Astrocyte (in vitro differentiated cells and primary cell): ENCODE measurements around the gene AICDA. TPM values are rescaled to one million over a fixed set of nuclear protein-coding genes. Genes with fewer than 3 reads are reported as not detected.
"Not testable (repeated sequence)": the region's sequence is repeated elsewhere in the genome, so short reads cannot be mapped to it uniquely, and the experiment has no call there.

Source experiments
- DNase-seq: peaks from one replicate; pipeline ENCODE4 v3.0.0-alpha.2; 2010; ENCODE audit warnings: low read depth
- FAIRE-seq: peaks from 2 replicates; lab custom pipeline; 2011; peaks lifted over from hg19 to GRCh38; lab: Jason Lieb, UNC
- H2AFZ ChIP-seq: 2 replicates; pipeline ENCODE4 v1.6.0; 2012; ENCODE audit warnings: low read depth, low read length, inconsistent platforms
- H3K27ac ChIP-seq: 2 replicates; pipeline ENCODE4 v1.5.1; 2011; ENCODE audit warnings: low read depth, low read length, inconsistent platforms
- H3K27me3 ChIP-seq: 2 replicates; pipeline ENCODE4 v1.6.0; 2011; ENCODE audit warnings: low read length, inconsistent platforms; ENCODE audit not compliant: insufficient read depth
- H3K36me3 ChIP-seq: 2 replicates; pipeline ENCODE4 v1.5.1; 2011; ENCODE audit warnings: low read length, inconsistent platforms; ENCODE audit not compliant: insufficient read depth
- H3K4me1 ChIP-seq: 2 replicates; pipeline ENCODE4 v1.5.1; 2011; ENCODE audit warnings: low read length, inconsistent platforms; ENCODE audit not compliant: insufficient read depth
- H3K4me2 ChIP-seq: 2 replicates; pipeline ENCODE4 v1.6.0; 2012; ENCODE audit warnings: low read length, inconsistent platforms
- H3K4me3 ChIP-seq: 2 replicates; pipeline ENCODE4 v1.5.1; 2011; ENCODE audit warnings: low read depth, mild to moderate bottlenecking, low read length, inconsistent platforms; ENCODE audit not compliant: insufficient read depth
- H3K79me2 ChIP-seq: 2 replicates; pipeline ENCODE4 v1.6.0; 2012; ENCODE audit warnings: mild to moderate bottlenecking, low read length, inconsistent platforms; ENCODE audit not compliant: insufficient read depth
- H3K9ac ChIP-seq: 2 replicates; pipeline ENCODE4 v1.6.0; 2012; ENCODE audit warnings: mild to moderate bottlenecking, low read length, inconsistent platforms
- H3K9me3 ChIP-seq: 2 replicates; pipeline ENCODE4 v1.5.1; 2012; ENCODE audit warnings: low read depth, mild to moderate bottlenecking, low read length, inconsistent platforms; ENCODE audit not compliant: insufficient read depth
- H4K20me1 ChIP-seq: 2 replicates; pipeline ENCODE4 v1.6.0; 2012; ENCODE audit warnings: low read length, inconsistent platforms; ENCODE audit not compliant: insufficient read depth
- H3K27ac Mint-ChIP-seq: one replicate; pipeline ENCODE4 v1.8.0; 2021; ENCODE audit warnings: mild to moderate bottlenecking, mixed read lengths; ENCODE audit not compliant: unreplicated experiment
- H3K27me3 Mint-ChIP-seq: one replicate; pipeline ENCODE4 v1.8.0; 2021; ENCODE audit warnings: low read depth, mixed read lengths; ENCODE audit not compliant: unreplicated experiment
- H3K36me3 Mint-ChIP-seq: one replicate; pipeline ENCODE4 v1.8.0; 2021; ENCODE audit warnings: low read depth, mixed read lengths; ENCODE audit not compliant: unreplicated experiment
- H3K4me1 Mint-ChIP-seq: one replicate; pipeline ENCODE4 v1.8.0; 2021; ENCODE audit warnings: low read depth, mixed read lengths; ENCODE audit not compliant: unreplicated experiment
- H3K4me3 Mint-ChIP-seq: one replicate; pipeline ENCODE4 v1.8.0; 2021; ENCODE audit warnings: mild to moderate bottlenecking, moderate library complexity, mixed read lengths; ENCODE audit not compliant: unreplicated experiment
- H3K9me3 Mint-ChIP-seq: one replicate; pipeline ENCODE4 v1.8.0; 2021; ENCODE audit warnings: mild to moderate bottlenecking, mixed read lengths; ENCODE audit not compliant: unreplicated experiment
- CTCF ChIP-seq: IDR thresholded peaks from 2 replicates; pipeline ENCODE4 v1.5.1; 2011; ENCODE audit warnings: low read depth, mild to moderate bottlenecking, inconsistent platforms, low read length, moderate library complexity; ENCODE audit not compliant: insufficient read depth
- EZH2 ChIP-seq: IDR thresholded peaks from 2 replicates; pipeline ENCODE4 v1.6.1; 2012; ENCODE audit warnings: mild to moderate bottlenecking, low read length, inconsistent platforms; ENCODE audit not compliant: insufficient read depth
- total RNA-seq: library from RNA; stranded (reverse); gene quantifications from 2 replicates; pipeline ENCODE4 v1.2.1, GENCODE V29; 2021

AICDA gene
- total RNA-seq, 1 donor from 2014 or later: not detected

GRCh38 chr12:8572507-8572906 is 40.2 kb downstream of the AICDA start:
- Mint-ChIP-seq H3K4me1 (no peaks in the 10 kb centered on the region), H3K27me3 (peaks cover 3% of the 10 kb centered on the region), H3K9me3 (peaks cover 2% of the 10 kb centered on the region), H3K4me3 (no peak overlapping the region), H3K27ac (peak overlapping the region; percentile 23), H3K36me3 (no peaks in the 10 kb centered on the region)
- no peak overlapping the region for H3K9ac ChIP-seq
- DNase-seq: no peak
- H3K4me1 ChIP-seq: no peaks in the 10 kb centered on the region
- no peak overlapping the region for H3K4me2 ChIP-seq
- no peaks in the 10 kb centered on the region for H4K20me1 ChIP-seq
- no peak overlapping the region for H3K27ac ChIP-seq
- H3K36me3 ChIP-seq: no peaks in the 10 kb centered on the region
- H3K79me2 ChIP-seq: no peaks in the 10 kb centered on the region
- H3K4me3 ChIP-seq: no peak overlapping the region
- no peaks in the 10 kb centered on the region for H3K9me3 ChIP-seq
- TF ChIP-seq EZH2 (no peak), CTCF (no peak)
- H2AFZ ChIP-seq: no peak overlapping the region
- FAIRE-seq: no peak
- H3K27me3 ChIP-seq: no peaks in the 10 kb centered on the region

GRCh38 chr12:8566525-8566924 is 46.1 kb downstream of the AICDA start:
- Histone ChIP-seq H3K9me3 (no peaks in the 10 kb centered on the region), H3K36me3 (no peaks in the 10 kb centered on the region), H3K27ac (no peak overlapping the region), H3K79me2 (no peaks in the 10 kb centered on the region), H3K9ac (no peak overlapping the region), H4K20me1 (no peaks in the 10 kb centered on the region), H3K4me1 (no peaks in the 10 kb centered on the region), H3K27me3 (no peaks in the 10 kb centered on the region), H2AFZ (no peak overlapping the region), H3K4me3 (no peak overlapping the region), H3K4me2 (no peak overlapping the region)
- FAIRE-seq: no peak
- no peak overlapping the region for H3K4me3 Mint-ChIP-seq
- TF ChIP-seq CTCF (no peak), EZH2 (no peak)
- no peak for DNase-seq
- no peaks in the 10 kb centered on the region for H3K36me3 Mint-ChIP-seq
- no peaks in the 10 kb centered on the region for H3K4me1 Mint-ChIP-seq
- H3K27ac Mint-ChIP-seq: no peak overlapping the region
- peaks cover 10% of the 10 kb centered on the region for H3K9me3 Mint-ChIP-seq
- no peaks in the 10 kb centered on the region for H3K27me3 Mint-ChIP-seq

DNA sequence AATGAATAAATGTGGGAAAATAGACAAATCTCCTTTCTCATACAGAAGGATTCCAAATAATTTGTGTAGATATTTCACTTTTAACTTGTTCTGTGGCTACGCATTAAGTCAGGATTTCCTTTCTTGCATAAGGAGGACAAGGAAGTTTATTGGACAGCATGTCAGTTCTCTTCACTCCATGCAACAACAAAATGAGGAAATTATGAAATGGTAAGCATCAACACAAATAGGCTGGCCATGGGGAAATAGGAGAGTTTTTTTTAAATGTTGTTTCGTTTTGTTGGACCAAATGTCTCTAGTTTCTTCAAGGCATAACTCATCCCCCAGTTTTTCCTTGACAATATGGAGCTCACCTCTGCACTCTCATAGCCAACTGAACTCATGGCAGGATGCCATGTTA is 46.6 kb downstream of the AICDA start:
- not testable (repeated sequence) for H2AFZ ChIP-seq, H3K36me3 Mint-ChIP-seq, H3K4me1 Mint-ChIP-seq, FAIRE-seq, H4K20me1 ChIP-seq, DNase-seq, H3K36me3 ChIP-seq, H3K9me3 ChIP-seq, H3K27me3 ChIP-seq, H3K4me3 Mint-ChIP-seq, H3K27me3 Mint-ChIP-seq, H3K4me1 ChIP-seq, H3K27ac ChIP-seq, H3K79me2 ChIP-seq, H3K27ac Mint-ChIP-seq, H3K4me2 ChIP-seq, H3K4me3 ChIP-seq, H3K9ac ChIP-seq
- peaks cover 10% of the 10 kb centered on the region for H3K9me3 Mint-ChIP-seq
